Ovary (tissue), 9 donors: Measurements from ENCODE around the gene CSNK1G3. TPM values are rescaled to one million over a fixed set of nuclear protein-coding genes. Genes with fewer than 3 reads are reported as not detected.

ENCODE experiments used
- DNase-seq, 5 donors: peaks; one replicate each; pipeline ENCODE4 v3.0.0-alpha.2; 2019 to 2020
- H3K27ac ChIP-seq, 2 donors: fragments of 200-600 bp; one replicate each; pipeline versions ENCODE4 v1.5.1 to v1.8.0; 2019 to 2022
- H3K27me3 ChIP-seq: fragments of 200-600 bp; one replicate; pipeline ENCODE4 v1.8.0; 2022
- H3K36me3 ChIP-seq: fragments of 200-600 bp; sonication (generic); one replicate; pipeline ENCODE4 v1.5.1; 2019
- H3K4me1 ChIP-seq: one replicate; pipeline ENCODE4 v1.8.1; 2013; ENCODE audit warnings: mild to moderate bottlenecking, moderate library complexity; ENCODE audit not compliant: insufficient read depth
- H3K4me3 ChIP-seq: fragments of 200-600 bp; sonication (generic); one replicate; pipeline ENCODE4 v1.5.1; 2017
- H3K9me3 ChIP-seq, 2 donors: fragments of 200-600 bp in 1 of 2; sonication (generic) in 1 of 2; one replicate each; pipeline versions ENCODE4 v1.5.1 to v1.8.1; 2013 to 2019; ENCODE audit warnings: mild to moderate bottlenecking in 1 of 2, moderate library complexity in 1 of 2
- EP300 ChIP-seq: sonication (generic); formaldehyde crosslinking; IDR thresholded peaks from one replicate; pipeline ENCODE4 v1.6.1; 2017; ENCODE audit warnings: antibody characterized with exemption
- POLR2A ChIP-seq: fragments of 450-650 bp; IDR thresholded peaks from one replicate; pipeline ENCODE4 v1.6.1; 2017; ENCODE audit warnings: antibody characterized with exemption, mild to moderate bottlenecking, moderate library complexity
- WGBS, 3 donors: extraction: QIAGEN DNeasy Blood & Tissue Kit in 1 of 3; methylation state at CpG; one replicate each; pipeline versions ENCODE4 v1.1.5 to v1.1.7; 2013 to 2017; 5-methylcytosine and 5-hydroxymethylcytosine counted together
- intact Hi-C, 4 donors: fragments of 100-400 bp; cut with DNase I; formaldehyde crosslinking; loops; one replicate each; pipeline versions ENCODE4 v1.11.0 to v1.15.1; 2022 to 2023
- polyA plus RNA-seq, 2 donors: library from polyadenylated mRNA; stranded (reverse); fragments of 200-250 nt in 1 of 2; fragments of 350-450 nt in 1 of 2; fragmentation: Illumina TruSeq in 1 of 2; extraction: RNeasy Lipid Tissue Mini Kit (QIAGEN cat#74804) in 1 of 2; gene quantifications; one replicate each; pipeline ENCODE4 v1.2.3, GENCODE V29; 2013 to 2014
- total RNA-seq, 7 donors: library from RNA; depleted of rRNA in 2 of 7; stranded (reverse); fragments of >200 nt in 2 of 7; fragmentation: NEBNext Ultra II Directional in 3 of 7; extraction: Animal tissue kit (Norgen Biotek cat#: 25700) in 3 of 7; gene quantifications; one replicate each; pipeline versions ENCODE4 v1.1.0 to v1.2.4, GENCODE V29; 2016 to 2023
- TF ChIP-seq, protein P1 (sequence below), 3 donors: fragments of 450-650 bp in 2 of 3; fragments of 200-600 bp in 1 of 3; IDR thresholded peaks; one replicate each; pipeline versions ENCODE4 v1.5.1 to v1.8.0; 2016 to 2022; ENCODE audit warnings: antibody characterized with exemption in 3 of 3, mild to moderate bottlenecking in 1 of 3
- donor health status: DM: no; HTN: no; CAD: no; lungs with moderate emphysema.
- donor health status: DM: no; HTN: no; CAD: no.
- donor health status: Bipolar disorder and iron deficiency.
- donor health status: DM: yes; HTN: yes; CAD: no.
- donor health status: DM: no; HTN: no; CAD: no.
- donor health status: DM: yes; HTN: yes; CAD: no.

Gene CSNK1G3
- total and polyA plus RNA-seq, 9 donors, result 12.1 to 68.5 (median 50.8) TPM

- no peak overlapping the region for H3K27ac ChIP-seq
- no peak overlapping the region for H3K4me3 ChIP-seq
- no peaks in the 10 kb centered on the region for H3K4me1 ChIP-seq
- 52 to 74% (median 73%) methylated on average over 3 of the region's 3 CpGs for WGBS, 3 donors
- H3K9me3 ChIP-seq, result no peaks in the 10 kb centered on the region
- no peaks in the 10 kb centered on the region for H3K36me3 ChIP-seq
- DNase-seq, result no peak
- no peaks in the 10 kb centered on the region for H3K27me3 ChIP-seq
- intact Hi-C loops, result no loop called here
- TF ChIP-seq POLR2A, result no peak
- TF ChIP-seq EP300, result no peak
- TF ChIP-seq, protein P1, sequence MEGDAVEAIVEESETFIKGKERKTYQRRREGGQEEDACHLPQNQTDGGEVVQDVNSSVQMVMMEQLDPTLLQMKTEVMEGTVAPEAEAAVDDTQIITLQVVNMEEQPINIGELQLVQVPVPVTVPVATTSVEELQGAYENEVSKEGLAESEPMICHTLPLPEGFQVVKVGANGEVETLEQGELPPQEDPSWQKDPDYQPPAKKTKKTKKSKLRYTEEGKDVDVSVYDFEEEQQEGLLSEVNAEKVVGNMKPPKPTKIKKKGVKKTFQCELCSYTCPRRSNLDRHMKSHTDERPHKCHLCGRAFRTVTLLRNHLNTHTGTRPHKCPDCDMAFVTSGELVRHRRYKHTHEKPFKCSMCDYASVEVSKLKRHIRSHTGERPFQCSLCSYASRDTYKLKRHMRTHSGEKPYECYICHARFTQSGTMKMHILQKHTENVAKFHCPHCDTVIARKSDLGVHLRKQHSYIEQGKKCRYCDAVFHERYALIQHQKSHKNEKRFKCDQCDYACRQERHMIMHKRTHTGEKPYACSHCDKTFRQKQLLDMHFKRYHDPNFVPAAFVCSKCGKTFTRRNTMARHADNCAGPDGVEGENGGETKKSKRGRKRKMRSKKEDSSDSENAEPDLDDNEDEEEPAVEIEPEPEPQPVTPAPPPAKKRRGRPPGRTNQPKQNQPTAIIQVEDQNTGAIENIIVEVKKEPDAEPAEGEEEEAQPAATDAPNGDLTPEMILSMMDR (IDR thresholded peaks at IDR 0.05), result no peak
These were observed 15.1 kb upstream of the CSNK1G3 start for GRCh38 chr5:123496892-123497291.

DNA sequence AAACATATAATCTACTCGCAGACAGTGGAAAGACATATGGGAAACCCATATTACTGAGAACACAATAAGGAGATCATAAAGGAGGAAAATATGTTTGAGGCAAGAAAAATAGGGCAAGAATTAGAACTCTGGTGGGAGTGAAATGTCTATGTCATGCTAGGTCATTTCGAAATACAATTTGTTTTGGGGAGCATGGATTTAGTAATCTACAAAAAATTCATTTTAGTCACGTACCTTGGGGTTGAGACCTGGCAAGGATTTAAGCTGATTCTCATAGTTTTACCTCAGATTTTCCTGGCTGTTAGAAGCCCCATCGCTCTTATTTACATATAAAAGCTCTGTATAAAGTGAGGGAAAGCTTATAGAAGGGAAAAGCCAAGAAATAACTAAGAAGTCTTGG lies 11.5 kb upstream of the CSNK1G3 start:
- intact Hi-C loops, result no loop called here
- 80 to 84% (median 82%) methylated on average over 4 of the region's 4 CpGs for WGBS, 3 donors

DNA sequence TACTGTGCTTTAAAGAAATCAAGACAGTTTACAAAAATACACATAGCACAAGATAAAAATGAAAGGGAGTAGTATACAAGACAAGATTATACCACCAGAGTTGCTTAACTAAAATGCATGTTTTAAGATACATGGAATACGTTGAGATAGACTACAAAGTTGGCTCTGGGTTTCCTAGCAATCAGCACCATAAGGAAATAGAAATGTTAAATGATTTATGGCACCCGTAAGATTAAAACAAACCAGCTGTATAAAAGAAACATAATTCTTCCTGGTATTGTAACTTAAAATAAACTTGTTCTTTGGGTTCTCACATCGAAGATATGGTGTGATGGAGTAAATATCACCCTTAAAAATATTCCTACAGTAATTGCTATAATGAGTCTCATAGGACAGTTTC lies 9.9 kb upstream of the CSNK1G3 start:
- Histone ChIP-seq H3K27me3 (no peaks in the 10 kb centered on the region), H3K4me3 (no peak overlapping the region), H3K9me3 (no peaks in the 10 kb centered on the region), H3K4me1 (no peaks in the 10 kb centered on the region), H3K36me3 (no peaks in the 10 kb centered on the region), H3K27ac (no peak overlapping the region)
- WGBS, 3 donors, result 46 to 57% (median 51%) methylated on average over 3 of the region's 3 CpGs
- TF ChIP-seq, protein P1 (IDR thresholded peaks at IDR 0.05), result no peak
- TF ChIP-seq EP300, result no peak
- TF ChIP-seq POLR2A, result no peak
- intact Hi-C loops, result no loop called here
- DNase-seq, result no peak

More for the DNA sequence above, 11.5 kb upstream of the CSNK1G3 start:
- no peaks in the 10 kb centered on the region for H3K9me3 ChIP-seq
- H3K4me3 ChIP-seq, result no peak overlapping the region
- TF ChIP-seq, protein P1 (IDR thresholded peaks at IDR 0.05), result no peak
- no peak for TF ChIP-seq EP300
- no peak for TF ChIP-seq POLR2A
- no peak for DNase-seq
- H3K36me3 ChIP-seq, result no peaks in the 10 kb centered on the region
- H3K27me3 ChIP-seq, result no peaks in the 10 kb centered on the region
- no peak overlapping the region for H3K27ac ChIP-seq
- H3K4me1 ChIP-seq, result no peaks in the 10 kb centered on the region

GRCh38 chr5:123503299-123503698 lies 8.7 kb upstream of the CSNK1G3 start:
- Histone ChIP-seq H3K27me3 (no peaks in the 10 kb centered on the region), H3K4me3 (no peak overlapping the region), H3K9me3 (no peaks in the 10 kb centered on the region), H3K4me1 (no peaks in the 10 kb centered on the region), H3K36me3 (no peaks in the 10 kb centered on the region), H3K27ac (no peak overlapping the region)
- intact Hi-C loops, result no loop called here
- no peak for DNase-seq
- TF ChIP-seq, protein P1 (IDR thresholded peaks at IDR 0.05), result no peak
- TF ChIP-seq EP300, result no peak
- TF ChIP-seq POLR2A, result no peak

DNA sequence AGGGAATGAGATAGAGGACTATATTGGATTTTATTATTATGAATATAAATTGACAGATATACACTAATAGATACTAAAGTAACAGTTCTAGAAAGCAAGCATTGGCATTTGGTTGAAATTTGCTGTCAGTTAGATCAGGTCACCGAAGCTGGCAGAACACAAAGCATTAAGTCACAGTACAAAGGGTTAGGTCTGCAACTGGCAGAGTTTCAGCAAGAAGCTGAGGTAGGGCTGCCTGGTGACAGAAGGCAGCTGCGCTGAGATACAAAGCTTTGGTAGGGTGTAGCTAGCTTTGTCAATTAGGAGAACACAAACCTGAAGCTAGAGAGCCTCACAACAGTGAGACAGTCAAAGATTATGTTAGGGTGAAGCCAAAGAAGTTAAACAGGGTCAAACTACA lies 6.3 kb upstream of the CSNK1G3 start:
- intact Hi-C loops, result no loop called here
- DNase-seq, result no peak

More for the DNA sequence above, 6.3 kb upstream of the CSNK1G3 start:
- no peak overlapping the region for H3K27ac ChIP-seq
- H3K4me3 ChIP-seq, result no peak overlapping the region
- no peak for TF ChIP-seq POLR2A
- TF ChIP-seq, protein P1 (IDR thresholded peaks at IDR 0.05), result no peak
- TF ChIP-seq EP300, result no peak
- 70 to 78% (median 75%) methylated on average over 2 of the region's 2 CpGs for WGBS, 3 donors
- no peaks in the 10 kb centered on the region for H3K36me3 ChIP-seq
- no peaks in the 10 kb centered on the region for H3K27me3 ChIP-seq
- no peaks in the 10 kb centered on the region for H3K4me1 ChIP-seq
- no peaks in the 10 kb centered on the region for H3K9me3 ChIP-seq
